B cell (primary cell): Measurements from ENCODE around the gene CWF19L1.

Experiments used
- CTCF ChIP-seq: fragments of 200-600 bp; IDR thresholded peaks from one replicate; pipeline ENCODE4 v1.8.0; 2022; ENCODE audit warnings: antibody characterized with exemption, mild to moderate bottlenecking
- EZH2 ChIP-seq: IDR thresholded peaks from 2 replicates; pipeline ENCODE4 v1.6.1; 2012; ENCODE audit warnings: borderline replicate concordance, low read depth, mild to moderate bottlenecking, moderate library complexity, low read length; ENCODE audit not compliant: insufficient read depth, poor library complexity, severe bottlenecking

- TF ChIP-seq CTCF, result no peak
- TF ChIP-seq EZH2, result no peak
Observed at GRCh38 chr10:100286051-100287033, 18.9 kb upstream of the CWF19L1 start, which contains the start of gene BLOC1S2.
